ENCODE measurements around the gene EPN1. TPM values are rescaled to one million over a fixed set of nuclear protein-coding genes. Genes with fewer than 3 reads are reported as not detected.

Gene EPN1
- total and polyA plus RNA-seq, 2 of the 13 experiments (the other 11 are each of a cell fraction or from before 2014, with no cell fraction given): 28.9 to 31.7 TPM

DNA sequence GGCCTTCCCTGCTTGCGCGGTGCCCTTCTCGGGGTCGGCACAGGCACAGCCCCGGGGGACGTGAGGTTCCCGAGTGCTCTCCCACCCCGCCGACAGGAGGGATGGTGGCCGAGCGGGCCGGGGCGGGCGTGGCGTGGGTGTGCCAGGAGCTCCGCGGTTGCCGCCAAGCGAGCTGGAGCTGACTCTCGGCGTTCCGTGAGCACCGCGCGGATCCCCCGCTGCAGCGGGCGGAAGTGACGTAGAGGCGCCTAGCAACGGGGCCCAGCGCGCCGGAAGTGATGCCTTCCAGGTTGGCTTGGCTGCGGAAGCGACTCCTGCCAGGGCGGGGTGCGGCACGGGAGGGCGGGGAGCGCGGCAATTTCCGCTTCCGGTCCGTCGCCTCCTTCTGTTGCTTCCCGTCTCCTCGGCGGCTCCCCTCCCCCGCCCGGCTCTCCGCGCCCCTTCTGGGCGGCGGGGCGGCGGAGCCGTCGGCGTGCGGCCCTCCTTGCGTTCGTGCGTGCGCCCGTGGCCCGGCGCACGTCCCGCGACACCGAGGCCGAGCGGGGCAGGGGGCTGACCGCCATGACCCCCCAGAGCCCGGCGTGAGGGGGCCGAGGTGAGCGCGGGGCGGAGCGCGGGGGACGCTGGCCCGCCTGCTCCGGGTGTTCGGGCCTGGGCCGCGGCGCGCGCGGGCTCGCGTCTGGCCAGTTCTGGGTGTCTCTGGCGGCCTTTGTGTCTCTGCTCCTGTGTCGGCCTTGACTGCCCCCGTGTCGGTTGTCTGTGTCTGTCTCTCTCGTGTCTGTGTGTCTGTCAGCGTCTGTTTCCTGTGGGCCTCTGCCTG lies at the start of gene EPN1 (continued):
- TF ChIP-seq JUN (CRISPR knock-in tag; IDR thresholded peaks at IDR 0.05) (no peak), SMYD3 (CRISPR knock-in tag; IDR thresholded peaks at IDR 0.05) (no peak), ZNF720 (CRISPR knock-in tag; IDR thresholded peaks at IDR 0.05) (no peak), ZNF543 (CRISPR knock-in tag; IDR thresholded peaks at IDR 0.05) (no peak), ZNF710 (CRISPR knock-in tag; IDR thresholded peaks at IDR 0.05; ENCODE audit: borderline replicate concordance) (no peak), HINFP (CRISPR knock-in tag; IDR thresholded peaks at IDR 0.05; ENCODE audit: low read depth) (0 out of 2 replicates have a peak, but pooled peaks have one; percentile 38)
- TF ChIP-seq, protein P1, sequence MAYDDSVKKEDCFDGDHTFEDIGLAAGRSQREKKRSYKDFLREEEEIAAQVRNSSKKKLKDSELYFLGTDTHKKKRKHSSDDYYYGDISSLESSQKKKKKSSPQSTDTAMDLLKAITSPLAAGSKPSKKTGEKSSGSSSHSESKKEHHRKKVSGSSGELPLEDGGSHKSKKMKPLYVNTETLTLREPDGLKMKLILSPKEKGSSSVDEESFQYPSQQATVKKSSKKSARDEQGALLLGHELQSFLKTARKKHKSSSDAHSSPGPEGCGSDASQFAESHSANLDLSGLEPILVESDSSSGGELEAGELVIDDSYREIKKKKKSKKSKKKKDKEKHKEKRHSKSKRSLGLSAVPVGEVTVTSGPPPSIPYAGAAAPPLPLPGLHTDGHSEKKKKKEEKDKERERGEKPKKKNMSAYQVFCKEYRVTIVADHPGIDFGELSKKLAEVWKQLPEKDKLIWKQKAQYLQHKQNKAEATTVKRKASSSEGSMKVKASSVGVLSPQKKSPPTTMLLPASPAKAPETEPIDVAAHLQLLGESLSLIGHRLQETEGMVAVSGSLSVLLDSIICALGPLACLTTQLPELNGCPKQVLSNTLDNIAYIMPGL (CRISPR knock-in tag; IDR thresholded peaks at IDR 0.05; ENCODE audit: borderline replicate concordance in 1 of 2, low read depth in 1 of 2): peak; percentile 46 to 75; a peak in 3 of 4 replicates
